Vagina (tissue), 2 donors: ENCODE results near the gene FOXD2.

ENCODE experiments used
- POLR2A ChIP-seq, 2 donors: fragments of 450-650 bp; IDR thresholded peaks; one replicate each; pipeline ENCODE4 v1.6.1; 2017; ENCODE audit warnings: antibody characterized with exemption in 2 of 2, mild to moderate bottlenecking in 2 of 2, moderate library complexity in 2 of 2
- POLR2AphosphoS5 ChIP-seq, 2 donors: sonication (generic); formaldehyde crosslinking; IDR thresholded peaks; one replicate each; pipeline ENCODE4 v1.9.0; 2017; ENCODE audit warnings: antibody characterized with exemption in 2 of 2, mild to moderate bottlenecking in 2 of 2, low read depth in 1 of 2; ENCODE audit not compliant: insufficient read depth in 1 of 2
- TF ChIP-seq, protein P1 (sequence below), 3 experiments: fragments of 450-650 bp in 2 of 3; fragments of 200-600 bp in 1 of 3; sonication (generic) in 1 of 3; IDR thresholded peaks; one replicate each; pipeline ENCODE4 v1.5.1; 2017 to 2019; ENCODE audit warnings: antibody characterized with exemption in 3 of 3, mild to moderate bottlenecking in 2 of 3, moderate library complexity in 2 of 3

DNA sequence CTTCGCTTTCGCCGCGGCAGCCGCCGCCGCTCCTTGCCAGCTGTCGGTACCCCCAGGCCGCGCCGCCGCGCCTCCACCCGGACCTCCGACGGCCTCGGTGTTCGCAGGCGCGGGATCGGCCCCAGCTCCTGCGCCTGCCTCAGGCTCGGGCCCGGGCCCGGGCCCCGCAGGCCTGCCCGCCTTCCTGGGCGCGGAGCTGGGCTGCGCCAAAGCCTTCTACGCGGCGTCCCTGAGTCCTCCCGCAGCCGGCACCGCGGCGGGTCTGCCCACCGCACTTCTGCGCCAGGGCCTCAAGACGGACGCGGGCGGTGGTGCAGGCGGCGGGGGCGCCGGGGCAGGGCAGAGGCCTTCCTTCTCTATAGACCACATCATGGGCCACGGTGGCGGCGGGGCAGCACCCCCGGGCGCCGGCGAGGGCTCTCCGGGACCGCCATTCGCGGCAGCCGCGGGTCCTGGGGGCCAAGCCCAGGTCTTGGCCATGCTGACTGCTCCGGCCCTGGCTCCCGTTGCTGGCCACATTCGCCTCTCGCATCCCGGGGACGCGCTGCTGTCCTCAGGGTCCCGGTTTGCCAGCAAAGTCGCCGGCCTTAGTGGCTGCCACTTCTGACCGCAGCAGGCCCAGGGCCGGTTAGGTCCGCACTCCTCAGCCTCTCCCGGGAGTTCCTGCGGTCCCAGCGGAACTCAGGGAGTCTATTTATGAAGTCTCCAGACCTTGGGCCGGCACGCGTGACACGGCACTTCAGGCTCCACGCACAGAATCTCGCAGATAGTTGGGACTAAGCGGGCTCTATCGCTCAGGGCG is 1.4 kb downstream of the FOXD2 start:
- TF ChIP-seq POLR2AphosphoS5 (IDR thresholded peaks at IDR 0.05; ENCODE audit: insufficient read depth in 1 of 2, low read depth in 1 of 2) = no peak
- TF ChIP-seq, protein P1, sequence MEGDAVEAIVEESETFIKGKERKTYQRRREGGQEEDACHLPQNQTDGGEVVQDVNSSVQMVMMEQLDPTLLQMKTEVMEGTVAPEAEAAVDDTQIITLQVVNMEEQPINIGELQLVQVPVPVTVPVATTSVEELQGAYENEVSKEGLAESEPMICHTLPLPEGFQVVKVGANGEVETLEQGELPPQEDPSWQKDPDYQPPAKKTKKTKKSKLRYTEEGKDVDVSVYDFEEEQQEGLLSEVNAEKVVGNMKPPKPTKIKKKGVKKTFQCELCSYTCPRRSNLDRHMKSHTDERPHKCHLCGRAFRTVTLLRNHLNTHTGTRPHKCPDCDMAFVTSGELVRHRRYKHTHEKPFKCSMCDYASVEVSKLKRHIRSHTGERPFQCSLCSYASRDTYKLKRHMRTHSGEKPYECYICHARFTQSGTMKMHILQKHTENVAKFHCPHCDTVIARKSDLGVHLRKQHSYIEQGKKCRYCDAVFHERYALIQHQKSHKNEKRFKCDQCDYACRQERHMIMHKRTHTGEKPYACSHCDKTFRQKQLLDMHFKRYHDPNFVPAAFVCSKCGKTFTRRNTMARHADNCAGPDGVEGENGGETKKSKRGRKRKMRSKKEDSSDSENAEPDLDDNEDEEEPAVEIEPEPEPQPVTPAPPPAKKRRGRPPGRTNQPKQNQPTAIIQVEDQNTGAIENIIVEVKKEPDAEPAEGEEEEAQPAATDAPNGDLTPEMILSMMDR (IDR thresholded peaks at IDR 0.05) = no peak
- TF ChIP-seq POLR2A (IDR thresholded peaks at IDR 0.05) = no peak
